RWPE2 (cell line): ENCODE results near the gene CTNNAL1.

Experiments used
- ATAC-seq: fragments of 200-7000 bp; cut with Tn5 transposase; 3 replicates; pipeline ENCODE4 v1.9.1; 2021; ENCODE audit warnings: low read depth
- DNase-seq: peaks from one replicate; pipeline ENCODE4 v3.0.0-alpha.2; 2020; ENCODE audit warnings: low spot score
- H3K27ac ChIP-seq: fragments of 450-650 bp; 2 replicates; pipeline ENCODE4 v1.5.1; 2017; ENCODE audit warnings: mild to moderate bottlenecking; ENCODE audit not compliant: poor library complexity, severe bottlenecking
- H3K27me3 ChIP-seq: fragments of 250-450 bp; sonication (Bioruptor Pico); 2 replicates; pipeline ENCODE4 v1.5.1; 2021; ENCODE audit warnings: mild to moderate bottlenecking, moderate library complexity; ENCODE audit not compliant: insufficient read depth, poor library complexity, severe bottlenecking
- H3K36me3 ChIP-seq: fragments of 250-450 bp; sonication (Bioruptor Pico); 2 replicates; pipeline ENCODE4 v1.5.1; 2020; ENCODE audit warnings: low read depth, mild to moderate bottlenecking, moderate library complexity
- H3K4me1 ChIP-seq: fragments of 250-450 bp; sonication (Bioruptor Pico); 2 replicates; pipeline ENCODE4 v1.5.1; 2021; ENCODE audit warnings: mild to moderate bottlenecking, moderate library complexity; ENCODE audit not compliant: insufficient read depth, poor library complexity, severe bottlenecking
- H3K4me3 ChIP-seq: fragments of 250-450 bp; sonication (Bioruptor Pico); 2 replicates; pipeline ENCODE4 v1.5.1; 2021; ENCODE audit warnings: mild to moderate bottlenecking, moderate library complexity; ENCODE audit not compliant: severe bottlenecking
- H3K9me3 ChIP-seq: fragments of 250-450 bp; sonication (Bioruptor Pico); 2 replicates; pipeline ENCODE4 v1.5.1; 2021; ENCODE audit warnings: mild to moderate bottlenecking, moderate library complexity; ENCODE audit not compliant: severe bottlenecking
- TF ChIP-seq, protein P1 (sequence below): fragments of 450-650 bp; IDR thresholded peaks from one replicate; pipeline ENCODE4 v1.5.1; 2017; ENCODE audit warnings: mild to moderate bottlenecking, moderate library complexity; ENCODE audit not compliant: poor library complexity, severe bottlenecking

Gene CTNNAL1

DNA sequence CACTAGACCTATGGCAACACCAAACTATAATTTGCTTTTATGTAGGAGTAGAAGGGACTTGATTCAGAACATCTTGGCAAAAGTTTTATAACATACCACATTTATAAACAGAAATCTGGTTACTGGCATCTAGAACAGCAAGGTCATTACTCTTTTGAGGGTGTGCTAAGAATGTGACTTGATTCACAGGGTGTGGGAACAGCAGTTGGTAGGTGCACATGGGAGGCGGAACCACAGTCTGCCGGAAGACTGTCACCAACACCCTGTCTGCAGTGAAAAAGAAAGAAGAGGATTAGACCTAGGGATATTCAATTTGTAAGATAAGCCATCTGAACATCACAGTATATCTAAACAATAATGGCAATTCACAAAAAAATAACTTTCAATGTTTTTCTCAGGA lies 102.4 kb downstream of the CTNNAL1 start:
- TF ChIP-seq, protein P1, sequence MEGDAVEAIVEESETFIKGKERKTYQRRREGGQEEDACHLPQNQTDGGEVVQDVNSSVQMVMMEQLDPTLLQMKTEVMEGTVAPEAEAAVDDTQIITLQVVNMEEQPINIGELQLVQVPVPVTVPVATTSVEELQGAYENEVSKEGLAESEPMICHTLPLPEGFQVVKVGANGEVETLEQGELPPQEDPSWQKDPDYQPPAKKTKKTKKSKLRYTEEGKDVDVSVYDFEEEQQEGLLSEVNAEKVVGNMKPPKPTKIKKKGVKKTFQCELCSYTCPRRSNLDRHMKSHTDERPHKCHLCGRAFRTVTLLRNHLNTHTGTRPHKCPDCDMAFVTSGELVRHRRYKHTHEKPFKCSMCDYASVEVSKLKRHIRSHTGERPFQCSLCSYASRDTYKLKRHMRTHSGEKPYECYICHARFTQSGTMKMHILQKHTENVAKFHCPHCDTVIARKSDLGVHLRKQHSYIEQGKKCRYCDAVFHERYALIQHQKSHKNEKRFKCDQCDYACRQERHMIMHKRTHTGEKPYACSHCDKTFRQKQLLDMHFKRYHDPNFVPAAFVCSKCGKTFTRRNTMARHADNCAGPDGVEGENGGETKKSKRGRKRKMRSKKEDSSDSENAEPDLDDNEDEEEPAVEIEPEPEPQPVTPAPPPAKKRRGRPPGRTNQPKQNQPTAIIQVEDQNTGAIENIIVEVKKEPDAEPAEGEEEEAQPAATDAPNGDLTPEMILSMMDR = no peak
- H3K4me1 ChIP-seq = no peaks in the 10 kb centered on the region
- H3K36me3 ChIP-seq = peaks cover 94% of the 10 kb centered on the region

DNA sequence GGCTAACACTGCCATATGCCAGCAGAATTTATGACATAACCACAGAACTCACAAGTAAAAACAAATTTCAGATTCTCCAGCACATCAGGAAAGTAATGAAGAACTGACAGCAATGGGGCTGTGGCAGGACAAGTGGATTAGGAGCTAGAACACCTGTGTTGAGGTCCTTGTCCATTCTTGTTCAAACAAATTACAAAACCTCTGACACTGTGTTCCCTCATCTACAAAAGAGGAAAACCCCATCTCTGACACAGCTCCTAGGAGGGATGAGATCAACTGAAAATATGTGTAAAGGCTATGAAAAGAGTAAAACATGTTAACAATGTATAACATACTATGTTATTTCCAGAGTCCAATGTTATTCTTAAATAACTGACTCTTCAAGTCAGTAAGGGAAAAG lies 102.9 kb downstream of the CTNNAL1 start:
- no peak for ATAC-seq
- H3K36me3 ChIP-seq = peaks cover 94% of the 10 kb centered on the region
- TF ChIP-seq, protein P1 = no peak

More for the DNA sequence above, 102.4 kb downstream of the CTNNAL1 start:
- H3K4me3 ChIP-seq = no peak overlapping the region
- no peak for DNase-seq
- H3K9me3 ChIP-seq = no peaks in the 10 kb centered on the region
- H3K27me3 ChIP-seq = no peaks in the 10 kb centered on the region
- H3K27ac ChIP-seq = no peak overlapping the region
- ATAC-seq = no peak

DNA sequence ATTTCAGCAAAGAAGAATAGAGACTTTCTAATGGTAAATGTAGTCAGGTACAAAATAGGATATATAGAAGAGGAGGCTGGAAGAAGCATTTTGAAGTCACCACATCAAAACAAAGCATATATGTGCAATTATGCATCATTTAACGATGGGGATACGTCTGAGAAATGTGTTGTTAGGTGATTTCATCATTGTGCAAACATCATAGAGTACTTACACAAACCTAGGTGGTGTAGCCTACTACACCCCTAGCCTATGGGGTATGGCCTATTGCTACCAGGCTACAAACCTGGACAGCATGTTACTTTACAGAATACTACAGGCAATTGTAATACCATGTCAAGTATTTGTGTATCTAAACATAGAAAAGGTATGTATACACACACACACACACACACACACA lies 107.8 kb downstream of the CTNNAL1 start:
- Histone ChIP-seq H3K27me3 (no peaks in the 10 kb centered on the region), H3K36me3 (peaks cover 92% of the 10 kb centered on the region), H3K9me3 (no peaks in the 10 kb centered on the region), H3K4me3 (no peak overlapping the region), H3K27ac (no peak overlapping the region), H3K4me1 (no peaks in the 10 kb centered on the region)
- no peak for DNase-seq
- ATAC-seq = no peak
- TF ChIP-seq, protein P1 = no peak

More for the DNA sequence above, 102.9 kb downstream of the CTNNAL1 start:
- Histone ChIP-seq H3K9me3 (no peaks in the 10 kb centered on the region), H3K4me1 (no peaks in the 10 kb centered on the region), H3K4me3 (no peak overlapping the region), H3K27me3 (no peaks in the 10 kb centered on the region), H3K27ac (no peak overlapping the region)
- DNase-seq = no peak

DNA sequence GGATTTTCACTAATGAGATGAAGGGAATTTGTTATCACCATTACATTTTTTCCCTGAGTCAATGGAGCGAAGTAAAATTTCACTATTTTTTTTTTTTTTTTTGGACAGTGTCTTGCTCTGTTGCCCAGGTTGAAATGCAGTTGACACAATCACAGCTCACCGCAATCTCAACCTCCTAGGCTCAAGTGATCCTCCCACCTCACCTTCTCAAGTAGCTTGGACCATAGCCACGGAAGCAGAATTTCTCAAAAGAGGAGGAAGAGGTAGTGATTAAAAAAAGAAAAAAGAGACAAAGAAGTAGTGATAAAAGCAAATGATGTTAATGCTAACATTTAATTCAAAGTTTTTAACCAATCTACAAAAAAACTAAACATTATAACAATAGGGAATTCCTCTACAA lies 109.1 kb downstream of the CTNNAL1 start:
- Histone ChIP-seq H3K9me3 (no peaks in the 10 kb centered on the region), H3K36me3 (peaks cover 91% of the 10 kb centered on the region), H3K4me1 (no peaks in the 10 kb centered on the region), H3K27ac (no peak overlapping the region), H3K4me3 (no peak overlapping the region), H3K27me3 (no peaks in the 10 kb centered on the region)
- DNase-seq = no peak
- ATAC-seq = no peak
- TF ChIP-seq, protein P1 = no peak

DNA sequence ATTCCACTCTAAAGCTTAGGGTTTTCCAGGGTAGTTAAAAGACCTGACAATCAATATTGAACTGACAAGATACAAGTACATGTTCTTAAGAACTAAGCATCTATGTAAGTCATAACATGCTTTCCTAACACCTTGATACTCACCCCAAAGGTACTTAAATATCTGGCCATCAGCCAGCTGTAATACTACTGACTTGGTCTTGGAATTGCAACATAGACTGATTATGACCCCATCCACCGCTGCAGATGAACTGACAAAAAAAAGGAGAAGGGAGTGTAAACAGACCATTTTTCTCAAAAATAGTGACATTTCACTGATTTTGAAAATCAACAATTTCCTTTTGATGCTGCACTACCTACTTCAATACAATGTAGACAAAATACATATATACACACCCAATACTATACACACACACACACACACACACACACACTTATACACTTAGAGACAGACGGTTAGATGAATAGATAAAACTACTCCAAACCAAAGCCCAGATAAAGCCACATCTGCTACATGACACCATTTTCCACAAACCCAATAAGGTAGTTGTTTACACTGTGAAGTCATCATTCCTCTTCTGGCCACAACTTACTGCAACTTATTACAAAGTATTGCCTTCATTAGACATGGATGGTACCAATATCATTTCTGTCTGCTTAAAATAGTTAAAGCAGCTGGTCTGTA lies 109.7 kb downstream of the CTNNAL1 start:
- no peak for DNase-seq
- Histone ChIP-seq H3K27ac (no peak overlapping the region), H3K27me3 (no peaks in the 10 kb centered on the region), H3K4me1 (no peaks in the 10 kb centered on the region), H3K9me3 (no peaks in the 10 kb centered on the region), H3K36me3 (peaks cover 90% of the 10 kb centered on the region), H3K4me3 (no peak overlapping the region)
- ATAC-seq = no peak
- TF ChIP-seq, protein P1 = no peak
